GM19023 (cell line): ENCODE results near the gene COMMD1.
A peak's percentile ranks its signal among the peaks of the same experiment; 100 is the strongest.
"Not testable (repeated sequence)": the region's sequence is repeated elsewhere in the genome, so short reads cannot be mapped to it uniquely, and the experiment has no call there.

Experiments
- ATAC-seq: cut with Tn5 transposase; IDR thresholded peaks from one replicate; pipeline ENCODE4 v1.9.1; 2021; ENCODE audit warnings: mild to moderate bottlenecking, moderate library complexity; ENCODE audit not compliant: unreplicated experiment

The COMMD1 gene

DNA sequence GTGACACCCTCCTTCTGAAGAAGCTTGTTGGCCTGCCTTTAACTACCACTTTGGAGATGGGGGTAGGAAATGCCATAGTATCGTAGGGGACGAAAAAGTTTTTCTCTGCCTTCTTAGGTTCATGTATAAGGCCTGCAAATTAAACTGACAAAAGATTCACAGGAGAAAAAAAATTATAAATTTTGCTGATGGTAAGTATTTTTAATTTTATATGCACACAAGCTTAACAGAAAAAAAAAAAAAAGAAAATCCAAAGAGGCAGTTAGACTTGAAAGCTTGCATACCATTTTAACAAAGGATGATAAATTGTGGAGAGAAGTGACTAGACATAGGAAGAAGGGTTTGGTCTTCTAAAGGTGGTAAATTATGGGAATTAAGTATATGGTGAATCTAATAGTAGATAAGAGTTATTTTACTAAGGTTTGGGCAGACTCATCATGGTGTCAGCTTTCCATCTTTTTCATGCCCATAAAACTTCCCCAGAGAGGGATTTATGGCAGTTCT lies 227.9 kb downstream of the COMMD1 start:
- no peak for ATAC-seq

DNA sequence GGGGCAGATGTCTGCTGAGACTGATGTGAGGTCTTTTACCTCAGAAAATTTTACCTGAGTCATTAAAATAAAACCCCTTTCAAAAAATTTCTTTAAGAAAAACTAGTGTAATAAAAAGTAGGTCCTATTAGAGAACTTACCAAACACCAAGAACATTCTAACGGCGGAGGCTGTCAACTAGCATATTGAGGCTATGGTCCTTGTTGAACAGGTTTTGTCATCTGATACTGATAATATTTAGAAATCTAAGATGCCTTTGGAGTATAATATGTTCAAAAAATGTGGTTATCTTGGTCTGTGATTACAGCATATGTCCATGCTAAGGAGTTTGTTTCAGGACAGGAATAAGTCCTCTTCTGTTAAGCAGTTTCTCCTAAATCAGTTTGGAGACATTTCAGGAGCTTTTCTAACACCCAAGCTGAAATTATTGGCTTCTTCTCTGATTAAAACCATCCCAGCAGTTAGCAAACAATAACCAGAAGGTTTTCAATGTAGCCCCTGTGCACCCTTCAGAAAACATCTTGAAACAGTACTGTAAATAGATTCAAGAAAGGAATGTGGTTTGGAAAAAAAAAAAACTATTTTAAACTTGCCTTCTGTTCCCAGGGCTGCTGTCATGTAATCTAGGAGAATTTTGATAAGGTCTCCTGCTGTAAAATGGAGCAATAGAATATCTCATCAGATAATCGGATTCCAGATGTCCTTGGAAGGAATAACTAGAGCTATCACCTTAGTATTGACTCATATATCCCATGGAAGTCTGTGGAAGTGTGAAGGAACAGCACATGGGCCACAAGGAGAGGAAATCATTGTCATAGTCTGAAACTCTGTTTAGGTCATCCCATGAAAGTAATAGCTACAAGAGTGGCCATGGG lies 231.7 kb downstream of the COMMD1 start:
- ATAC-seq, result no peak

DNA sequence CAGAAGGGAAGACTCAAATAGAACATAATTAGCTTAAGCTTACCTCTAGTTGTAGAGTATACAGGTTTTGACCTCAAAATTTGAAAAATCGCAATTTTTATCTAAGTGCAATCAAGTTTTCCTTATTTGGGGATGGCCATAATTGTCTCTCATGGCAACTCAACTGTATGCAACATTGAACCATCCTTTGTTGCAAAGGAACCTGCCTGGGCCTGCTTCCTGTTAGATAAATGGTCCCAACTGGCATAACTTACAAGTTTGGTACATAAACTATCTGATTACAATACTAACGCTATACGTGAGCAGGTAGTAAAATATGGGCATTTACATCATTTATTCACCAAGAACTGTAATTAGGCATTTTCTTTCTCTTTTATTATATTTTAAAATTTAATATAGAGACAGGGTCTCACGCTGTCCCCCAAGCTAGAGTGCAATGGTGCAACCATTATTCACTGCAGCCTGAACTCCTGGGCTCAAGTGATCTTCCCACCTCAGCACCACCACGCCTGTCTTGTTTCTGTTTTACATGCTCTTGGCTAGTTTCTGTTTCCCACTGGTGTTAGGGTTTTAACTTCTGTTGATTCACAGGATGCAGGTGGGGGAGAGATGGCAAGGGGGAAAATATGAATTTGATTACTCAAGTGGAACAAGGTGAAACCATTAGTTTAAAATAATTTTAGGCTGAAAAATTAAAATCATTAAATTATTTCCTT lies 235.1 kb downstream of the COMMD1 start:
- peak; percentile 56 for ATAC-seq

DNA sequence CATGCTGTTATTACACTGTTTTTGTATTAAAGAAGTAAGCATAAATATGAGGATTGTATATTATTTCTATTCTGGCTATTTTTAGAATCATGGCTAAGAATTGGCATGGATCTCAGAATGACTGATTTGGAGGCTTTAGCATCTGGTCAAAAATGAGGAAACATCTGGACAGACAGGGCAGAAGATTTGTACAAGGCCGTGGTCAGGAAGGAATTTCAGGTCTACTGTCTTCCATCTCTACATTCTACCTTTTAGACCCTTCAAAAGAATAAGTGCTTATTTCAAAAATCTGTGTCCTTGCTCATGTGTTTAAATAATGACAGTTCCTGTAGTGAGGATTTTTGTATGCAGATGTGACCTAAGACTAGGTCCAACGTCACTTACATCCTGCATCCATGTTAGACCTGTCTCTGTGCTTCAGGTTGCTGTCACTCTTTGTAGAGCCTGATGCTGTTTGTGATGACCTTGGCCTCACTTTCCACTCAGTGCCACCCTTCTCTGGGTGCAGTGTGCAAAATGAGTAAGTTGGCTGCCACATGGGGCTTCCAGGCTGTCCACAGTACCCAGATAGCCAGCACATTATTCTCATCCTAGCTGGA lies 235.8 kb downstream of the COMMD1 start:
- ATAC-seq, result no peak

DNA sequence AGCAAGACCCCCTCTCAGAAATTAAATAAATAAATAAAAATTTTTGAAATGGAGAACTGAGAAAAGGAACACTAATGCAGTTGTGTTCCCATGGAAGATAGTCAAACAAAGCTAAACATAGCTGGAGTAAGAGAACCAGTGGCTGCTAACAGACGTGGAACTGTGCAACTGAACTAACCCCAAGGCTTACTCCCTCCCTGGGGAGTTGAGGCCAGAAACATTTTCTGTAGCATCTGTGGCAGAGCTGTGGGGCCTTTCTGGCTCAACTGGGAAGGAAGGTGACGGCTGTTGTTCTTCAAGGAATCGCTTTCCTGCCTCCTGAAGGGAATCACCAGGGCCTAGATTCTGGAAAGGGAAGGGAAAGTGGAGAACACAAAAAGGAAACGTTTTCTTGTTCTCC lies 236.6 kb downstream of the COMMD1 start:
- no peak for ATAC-seq

DNA sequence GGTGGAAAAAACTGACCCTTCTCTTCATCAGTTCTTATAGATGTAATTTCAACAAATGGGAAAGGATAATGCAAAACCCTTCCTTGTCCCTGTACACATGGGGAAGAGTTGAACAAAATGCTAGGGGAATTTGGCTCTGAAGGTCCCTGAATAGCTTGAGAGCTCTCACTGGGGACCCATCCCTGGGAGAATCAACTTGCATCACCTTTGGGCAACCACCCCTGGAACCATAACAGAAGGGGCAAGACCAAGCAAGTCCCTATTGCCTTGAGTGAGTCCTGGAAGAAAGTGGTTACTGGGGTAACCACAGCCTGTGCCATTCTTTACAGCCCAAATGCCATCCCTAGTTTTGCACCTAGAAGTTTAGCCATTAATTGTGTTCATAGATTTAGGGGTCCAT lies 238.2 kb downstream of the COMMD1 start:
- ATAC-seq, result no peak

DNA sequence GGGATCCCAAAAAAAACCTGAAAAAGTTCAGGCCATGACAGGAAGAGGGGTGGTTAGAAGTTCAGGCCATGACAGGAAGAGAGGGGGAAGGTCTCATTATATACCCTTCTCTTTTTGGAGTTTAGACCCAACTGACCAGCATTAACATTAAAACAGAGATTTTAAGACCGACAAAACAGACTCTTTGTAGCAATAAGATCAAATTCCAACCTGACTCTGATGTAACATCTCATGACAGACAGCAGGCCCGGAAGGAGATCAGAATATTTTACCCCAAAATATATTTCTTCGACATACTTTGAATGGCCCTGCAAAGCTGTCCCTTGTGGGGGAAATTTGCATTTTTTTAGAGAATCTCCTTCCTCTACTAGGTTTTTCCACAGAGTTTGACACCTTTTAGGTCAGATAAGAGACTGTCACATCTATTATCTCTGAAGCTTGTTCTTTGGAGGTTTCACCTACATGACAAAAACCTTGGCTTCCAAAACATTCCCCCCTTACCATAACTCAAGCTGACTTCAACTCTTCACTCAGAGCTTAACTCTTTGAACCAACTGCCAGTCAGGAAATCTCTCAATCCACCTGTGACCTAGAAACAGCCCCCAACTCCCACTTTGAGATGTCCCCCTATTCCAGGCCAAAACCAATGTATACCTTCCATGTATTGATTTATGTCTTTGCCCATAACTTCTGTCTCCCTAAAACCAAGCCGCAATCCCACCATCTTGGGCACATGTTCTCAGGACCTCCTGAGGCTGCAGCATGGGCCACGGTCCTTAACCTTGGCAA lies 239.4 kb downstream of the COMMD1 start:
- no peak for ATAC-seq

DNA sequence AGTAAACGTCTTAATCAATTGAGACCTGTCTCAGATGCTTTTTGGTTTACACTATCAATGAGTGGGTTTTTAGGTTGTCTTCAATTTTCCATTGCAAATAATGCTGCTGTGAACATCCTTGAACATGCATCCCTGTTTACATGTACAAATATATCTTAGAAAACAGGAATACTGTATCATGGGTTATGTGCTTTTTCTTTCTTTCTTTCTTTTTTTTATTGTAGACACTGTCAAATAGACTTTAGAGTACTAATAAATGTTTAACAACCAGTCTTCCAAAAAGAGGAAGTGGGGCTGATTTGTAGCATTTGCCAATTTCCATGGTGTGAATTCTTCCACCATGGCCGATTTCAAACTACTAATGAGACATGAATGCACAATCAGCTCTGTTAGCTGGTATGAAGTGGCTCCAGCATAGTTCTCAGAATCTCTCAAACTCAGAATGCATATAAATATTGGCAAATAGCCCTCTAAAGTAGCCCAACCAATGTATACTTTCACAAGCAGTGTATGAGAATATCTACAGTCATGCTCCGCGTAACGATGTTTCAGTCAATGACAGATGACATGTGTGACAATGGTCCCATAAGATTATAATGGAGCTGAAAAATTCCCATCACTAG lies 240.1 kb downstream of the COMMD1 start:
- ATAC-seq, result no peak

DNA sequence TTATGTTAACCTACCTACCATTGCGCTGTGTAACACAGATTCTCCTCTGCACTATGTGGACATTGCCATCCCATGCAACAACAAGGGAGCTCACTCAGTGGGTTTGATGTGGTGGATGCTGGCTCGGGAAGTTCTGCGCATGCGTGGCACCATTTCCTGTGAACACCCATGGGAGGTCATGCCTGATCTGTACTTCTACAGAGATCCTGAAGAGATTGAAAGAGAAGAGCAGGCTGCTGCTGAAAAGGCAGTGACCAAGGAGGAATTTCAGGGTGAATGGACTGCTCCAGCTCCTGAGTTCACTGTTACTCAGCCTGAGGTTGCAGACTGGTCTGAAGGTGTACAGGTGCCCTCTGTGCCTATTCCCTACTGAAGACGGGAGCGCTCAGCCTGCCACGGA lies 241.3 kb downstream of the COMMD1 start:
- ATAC-seq, result not testable (repeated sequence)

DNA sequence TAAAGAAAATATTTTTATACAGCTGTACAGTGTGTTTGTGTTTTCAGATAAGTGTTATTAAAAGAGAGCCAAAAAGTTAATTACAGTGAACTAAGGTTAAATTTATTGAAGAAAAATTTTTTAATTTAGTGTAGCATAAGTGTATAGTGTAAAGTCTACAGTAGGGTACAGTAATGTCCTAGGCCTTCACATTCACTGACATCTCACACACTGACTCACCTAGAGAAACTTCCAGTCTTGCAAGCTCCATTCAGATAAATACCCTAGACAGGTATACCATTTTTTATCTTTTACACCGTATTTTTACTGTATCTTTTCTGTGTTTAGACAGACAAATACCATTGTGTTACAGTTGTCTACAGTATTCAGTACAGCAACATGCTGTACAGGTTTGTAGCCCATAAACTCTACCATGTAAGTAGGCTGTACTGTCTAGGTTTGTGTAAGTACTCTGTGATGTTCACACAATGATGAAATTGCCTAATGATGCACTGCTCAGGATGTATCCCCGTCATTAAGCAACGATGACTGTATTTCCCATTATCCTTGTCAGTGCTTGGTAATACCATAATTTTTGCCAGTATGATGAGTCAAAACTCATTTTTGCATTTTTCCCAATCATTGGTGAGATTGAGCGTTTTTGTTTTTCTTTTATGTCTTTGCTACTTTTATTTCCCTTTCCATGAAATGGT lies 242.3 kb downstream of the COMMD1 start:
- ATAC-seq, result no peak

DNA sequence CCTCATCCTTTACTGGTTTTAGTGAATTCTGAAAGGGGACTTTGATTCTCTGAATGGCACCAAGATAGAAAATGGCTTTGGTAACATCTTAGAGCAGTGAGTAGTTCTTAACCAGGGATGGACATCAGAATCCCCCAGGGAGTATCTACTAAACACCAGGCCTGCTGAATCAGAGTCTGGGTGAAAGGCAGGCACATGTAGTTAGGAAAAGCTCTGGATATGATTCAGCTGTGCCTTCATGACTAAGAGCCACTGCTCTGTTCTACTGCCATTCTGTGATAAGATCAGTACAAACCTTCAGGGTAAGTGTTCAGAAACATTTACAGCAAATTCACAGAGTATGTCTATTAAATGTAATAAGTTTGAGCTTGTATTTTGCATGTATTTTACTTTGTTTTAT lies 244.2 kb downstream of the COMMD1 start:
- no peak for ATAC-seq

DNA sequence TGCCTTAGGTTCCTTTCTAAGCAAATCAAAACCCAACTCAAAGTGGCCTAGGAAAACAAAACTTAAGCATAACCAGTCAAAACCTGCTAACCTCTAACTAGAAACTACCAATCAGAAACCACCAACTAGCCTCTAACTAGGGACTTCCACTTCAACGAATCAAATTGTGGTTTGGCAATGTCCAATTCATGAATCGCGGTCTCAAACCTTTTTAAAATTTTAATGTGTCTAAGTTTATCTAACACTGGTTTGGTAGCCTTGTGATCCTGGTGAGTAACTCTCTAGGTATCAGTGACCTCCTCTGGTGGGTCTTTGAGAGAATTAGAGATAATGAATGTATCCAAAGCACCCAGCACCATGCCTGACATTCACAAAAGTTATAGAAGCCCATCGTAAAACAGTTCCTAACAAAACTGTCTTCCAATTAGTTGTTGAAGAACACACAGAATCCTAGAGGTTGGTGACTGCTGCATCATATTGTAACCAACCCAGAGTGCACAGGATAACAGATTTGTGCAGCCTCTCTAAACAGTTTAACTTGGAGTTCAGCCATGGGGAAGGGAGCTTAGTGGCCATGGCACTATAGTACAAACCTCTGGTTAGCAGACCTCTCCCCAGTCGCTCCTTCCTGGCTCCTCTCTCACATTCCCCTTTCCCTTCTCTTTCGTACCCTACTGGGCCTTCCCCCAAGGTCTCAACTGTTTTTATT lies 245.3 kb downstream of the COMMD1 start:
- ATAC-seq, result no peak

DNA sequence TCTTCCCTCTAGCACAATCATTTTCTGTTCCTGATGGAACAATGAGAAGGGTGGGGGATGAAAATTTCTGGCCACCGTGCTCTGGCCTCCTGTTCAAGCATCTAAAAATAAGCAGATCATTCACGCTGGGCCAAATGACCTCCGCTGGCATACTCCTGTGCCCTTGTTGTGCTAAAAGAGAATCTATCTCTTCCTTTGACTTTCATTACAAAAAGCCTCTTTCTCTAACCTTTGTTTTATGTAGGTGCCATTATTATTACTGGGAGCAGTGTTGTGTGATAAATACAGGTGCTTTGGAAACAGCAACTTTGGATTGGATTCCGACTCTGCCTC lies 245.8 kb downstream of the COMMD1 start:
- no peak for ATAC-seq

DNA sequence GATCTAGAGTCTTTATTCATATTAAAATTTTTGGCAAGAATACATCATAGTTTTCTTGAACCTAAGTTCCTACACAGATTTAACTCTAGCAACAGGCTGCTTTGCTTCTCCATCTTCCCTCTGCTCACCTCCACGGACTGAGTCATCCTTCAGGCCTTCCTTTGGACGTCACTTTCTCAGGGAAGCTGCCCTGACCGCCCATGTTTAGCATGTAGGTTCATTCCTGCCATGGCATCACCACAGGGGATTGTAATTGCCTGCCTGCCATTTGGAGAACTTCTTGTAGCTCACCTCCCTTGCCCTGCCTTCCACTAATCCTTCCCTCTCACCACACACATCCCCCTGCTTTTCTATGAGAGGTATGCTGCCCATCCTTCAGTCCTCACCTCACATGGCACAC lies 246.5 kb downstream of the COMMD1 start:
- no peak for ATAC-seq

DNA sequence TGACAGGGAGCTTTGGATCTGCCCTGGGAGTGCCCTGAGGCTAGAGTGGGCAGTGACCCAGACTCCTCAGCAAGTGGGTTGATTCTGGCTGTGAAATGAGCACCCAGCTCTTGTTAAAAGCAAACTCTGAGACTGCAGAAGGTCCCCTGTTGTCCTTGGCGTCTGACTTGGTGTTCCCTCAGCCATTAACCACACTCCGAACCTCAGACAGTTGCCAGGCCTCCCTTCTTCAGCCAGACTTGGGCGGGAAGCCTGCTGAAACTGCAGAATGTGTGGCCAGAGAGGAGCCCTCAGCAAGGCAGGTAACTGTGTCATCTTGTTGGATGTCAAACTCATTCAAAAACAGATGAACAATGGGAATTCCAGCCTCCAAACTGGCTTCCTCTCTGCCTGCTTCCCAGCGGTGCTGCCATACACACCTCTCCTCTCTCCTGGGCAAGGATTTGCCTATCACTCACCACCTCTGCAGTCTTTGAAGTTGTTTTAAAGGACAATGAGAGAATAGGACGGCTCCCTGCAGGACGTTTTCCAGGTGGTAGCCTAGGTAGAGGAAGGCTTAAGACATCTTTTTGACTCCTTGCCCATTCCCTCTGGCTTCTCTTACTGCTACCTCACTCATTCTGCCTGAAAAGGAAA lies 251.5 kb downstream of the COMMD1 start:
- ATAC-seq, result no peak

DNA sequence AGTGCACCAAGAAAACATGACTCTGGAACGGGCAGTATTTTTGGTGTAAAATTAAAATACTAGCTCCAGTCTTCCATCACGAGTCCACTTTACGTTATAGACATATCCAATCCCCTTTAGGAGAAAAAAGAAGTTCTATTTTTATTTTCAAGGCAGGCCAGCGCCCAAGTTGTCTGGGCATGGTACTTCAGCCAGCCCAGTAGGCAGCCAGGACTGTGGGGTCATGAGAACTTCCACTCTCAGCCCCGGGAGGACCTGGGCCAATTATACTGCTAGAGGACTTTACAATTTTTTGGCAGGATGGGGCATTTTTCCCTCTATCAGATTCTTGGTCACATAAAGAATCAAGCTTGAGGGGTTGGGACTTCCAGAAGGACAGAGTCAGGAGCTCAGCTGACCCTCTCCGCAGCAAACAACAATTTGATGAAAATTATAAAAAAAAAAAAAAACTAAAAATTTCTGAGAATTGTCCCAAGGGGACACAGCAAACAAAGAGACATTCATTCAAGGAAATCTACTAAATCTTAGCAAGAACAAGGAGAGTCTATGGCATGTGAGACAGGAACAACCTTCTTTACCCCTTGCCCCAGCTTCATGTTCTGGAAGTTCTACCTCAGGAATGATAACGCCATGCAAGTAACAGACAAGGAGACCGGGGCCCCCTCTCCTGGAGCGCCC lies 253.1 kb downstream of the COMMD1 start:
- no peak for ATAC-seq

DNA sequence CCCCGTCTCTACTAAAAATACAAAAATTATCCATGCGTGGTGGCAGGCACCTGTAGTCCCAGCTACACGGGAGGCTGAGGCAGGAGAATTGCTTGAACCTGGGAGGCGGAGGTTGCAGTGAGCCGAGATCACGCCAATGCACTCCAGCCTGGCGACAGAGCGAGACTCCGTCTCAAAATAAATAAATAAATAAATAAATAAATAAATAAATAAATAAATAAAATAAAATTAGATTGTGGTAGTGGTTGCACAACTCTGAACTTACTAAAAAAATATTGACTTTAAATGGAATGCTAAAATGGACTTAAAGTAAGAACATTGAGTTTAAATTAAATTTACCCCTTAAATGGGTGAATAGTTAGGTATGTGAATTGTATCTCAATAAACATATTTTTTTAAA lies 255.2 kb downstream of the COMMD1 start:
- not testable (repeated sequence) for ATAC-seq

DNA sequence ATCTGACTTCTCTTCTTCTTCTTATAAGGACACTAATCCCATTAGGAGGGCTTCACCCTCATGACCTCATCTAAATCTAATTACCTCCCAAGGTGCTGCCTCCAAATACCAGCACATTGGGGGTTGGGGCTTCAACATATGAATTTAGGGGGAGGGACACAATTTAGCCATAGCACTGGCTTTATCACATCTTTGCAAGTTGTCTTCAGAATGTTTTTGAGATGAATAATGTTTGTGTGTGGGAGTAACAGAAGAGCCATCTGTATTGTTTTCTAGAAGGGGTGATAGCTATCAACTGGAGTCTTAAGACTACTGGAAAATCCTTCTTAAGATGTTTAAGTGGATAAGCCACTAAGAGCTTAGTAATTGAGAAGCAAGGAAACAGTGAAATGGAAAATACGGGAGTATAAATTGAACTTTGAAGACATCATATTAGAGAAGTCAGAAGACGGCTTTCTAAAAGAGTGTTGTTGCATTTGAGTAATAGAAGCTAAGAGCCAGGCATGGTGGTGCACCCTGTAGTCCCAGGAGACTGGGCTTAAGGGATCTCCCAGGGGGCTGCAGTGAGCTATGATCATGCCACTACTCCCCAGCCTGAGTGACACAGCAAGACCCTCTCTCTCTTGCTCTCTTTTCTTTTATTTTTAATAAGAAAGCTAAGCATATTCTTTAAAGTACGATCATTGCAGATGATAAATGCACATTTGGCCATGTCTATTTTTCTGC lies 257.8 kb downstream of the COMMD1 start:
- no peak for ATAC-seq
